SK-N-MC (cell line): ENCODE measurements around the gene CD6.

ENCODE experiments used
- DNase-seq: peaks from one replicate; pipeline ENCODE4 v3.0.0-alpha.2; 2011; ENCODE audit warnings: low read depth, low spot score
- H3K27ac ChIP-seq: fragments of 200-600 bp; sonication (generic); 2 replicates; pipeline ENCODE4 v1.5.1; 2016; ENCODE audit warnings: mixed run types
- H3K36me3 ChIP-seq: fragments of 200-600 bp; sonication (generic); 2 replicates; pipeline ENCODE4 v1.6.1; 2017; ENCODE audit warnings: antibody characterized with exemption, low read length, mixed read lengths; ENCODE audit not compliant: insufficient read depth
- H3K4me3 ChIP-seq: fragments of 200-600 bp; sonication (generic); 2 replicates; pipeline ENCODE4 v1.5.1; 2016
- H3K9ac ChIP-seq: fragments of 200-600 bp; sonication (generic); 2 replicates; pipeline ENCODE4 v1.8.0; 2017; ENCODE audit warnings: mixed run types, mixed read lengths; ENCODE audit not compliant: insufficient read length
- H3K9me3 ChIP-seq: fragments of 200-600 bp; sonication (generic); 2 replicates; pipeline ENCODE4 v1.6.1; 2017; ENCODE audit warnings: low read depth, mild to moderate bottlenecking, antibody characterized with exemption, low read length, moderate library complexity, mixed read lengths
- EZH2 ChIP-seq: fragments of 200-600 bp; sonication (generic); IDR thresholded peaks from one replicate; pipeline ENCODE4 v1.6.1; 2017; ENCODE audit warnings: antibody characterized with exemption
- FOXP2 ChIP-seq: optimal IDR thresholded peaks from 2 replicates; pipeline ENCODE3; 2011; ENCODE audit warnings: mild to moderate bottlenecking, moderate library complexity; ENCODE audit not compliant: insufficient read depth; ENCODE audit errors: extremely low read length, control extremely low read depth
- POLR2AphosphoS5 ChIP-seq: IDR thresholded peaks from 2 replicates; pipeline ENCODE4 v1.6.1; 2012; ENCODE audit warnings: mild to moderate bottlenecking, low read depth, low read length, borderline replicate concordance

The CD6 gene

GRCh38 chr11:60988658-60989057 is 17.2 kb downstream of the CD6 start:
- Histone ChIP-seq H3K27ac (no peak overlapping the region), H3K4me3 (no peak overlapping the region), H3K36me3 (no peaks in the 10 kb centered on the region), H3K9ac (no peak overlapping the region), H3K9me3 (no peaks in the 10 kb centered on the region)
- DNase-seq, result no peak
- TF ChIP-seq POLR2AphosphoS5, result no peak
- no peak for TF ChIP-seq EZH2
- TF ChIP-seq FOXP2, result no peak

DNA sequence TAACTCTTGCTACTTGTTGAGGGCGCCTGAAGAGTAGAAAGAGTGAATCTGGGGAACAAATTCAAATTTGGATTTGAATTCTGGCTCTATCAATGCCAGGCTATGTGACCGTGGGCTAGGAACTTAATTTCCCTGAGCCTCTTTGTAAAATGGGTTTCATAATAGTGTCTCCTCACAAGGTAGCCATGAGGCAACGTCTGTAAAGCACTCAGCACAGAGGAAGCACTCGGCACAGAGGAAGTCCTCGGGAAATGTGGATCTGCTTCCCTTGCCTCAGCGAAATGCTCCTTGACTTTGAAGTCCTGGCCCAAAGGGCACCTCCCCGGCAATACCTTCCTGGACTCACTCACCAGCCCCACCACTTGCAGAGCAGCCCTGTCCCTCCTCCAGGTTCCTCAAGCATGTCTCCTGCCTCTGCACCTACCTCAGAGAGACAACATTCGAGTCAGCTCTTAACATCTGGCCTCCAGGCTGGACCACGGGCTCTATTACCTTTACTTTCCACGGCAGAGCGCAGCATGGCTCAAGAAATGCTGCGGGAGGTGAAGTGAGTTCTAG is 17.7 kb downstream of the CD6 start:
- H3K27ac ChIP-seq, result no peak overlapping the region
- H3K9me3 ChIP-seq, result no peaks in the 10 kb centered on the region
- H3K9ac ChIP-seq, result no peak overlapping the region
- H3K4me3 ChIP-seq, result no peak overlapping the region
- no peaks in the 10 kb centered on the region for H3K36me3 ChIP-seq
- no peak for DNase-seq
- TF ChIP-seq EZH2, result no peak
- no peak for TF ChIP-seq FOXP2
- no peak for TF ChIP-seq POLR2AphosphoS5

DNA sequence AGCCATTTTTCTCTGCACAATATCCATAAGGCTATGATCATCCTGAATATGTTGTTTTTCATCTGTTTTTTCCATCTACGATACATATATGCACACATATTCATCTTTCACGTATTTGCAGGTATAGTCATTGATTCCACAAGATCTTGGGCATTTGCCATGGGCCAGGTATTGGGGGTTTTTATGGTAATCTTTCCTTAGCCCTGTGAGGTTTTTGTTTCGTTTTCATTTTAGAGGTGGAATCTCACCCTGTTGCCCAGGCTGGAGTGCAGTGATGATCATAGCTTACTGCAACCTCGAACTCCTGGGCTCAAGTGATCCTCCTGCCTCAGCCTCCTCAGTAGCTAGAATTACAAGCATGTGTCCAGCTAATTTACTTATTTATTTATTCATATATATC is 20.0 kb downstream of the CD6 start:
- Histone ChIP-seq H3K4me3 (no peak overlapping the region), H3K9ac (no peak overlapping the region), H3K27ac (no peak overlapping the region), H3K9me3 (no peaks in the 10 kb centered on the region), H3K36me3 (no peaks in the 10 kb centered on the region)
- no peak for TF ChIP-seq FOXP2
- TF ChIP-seq EZH2, result no peak
- DNase-seq, result no peak

DNA sequence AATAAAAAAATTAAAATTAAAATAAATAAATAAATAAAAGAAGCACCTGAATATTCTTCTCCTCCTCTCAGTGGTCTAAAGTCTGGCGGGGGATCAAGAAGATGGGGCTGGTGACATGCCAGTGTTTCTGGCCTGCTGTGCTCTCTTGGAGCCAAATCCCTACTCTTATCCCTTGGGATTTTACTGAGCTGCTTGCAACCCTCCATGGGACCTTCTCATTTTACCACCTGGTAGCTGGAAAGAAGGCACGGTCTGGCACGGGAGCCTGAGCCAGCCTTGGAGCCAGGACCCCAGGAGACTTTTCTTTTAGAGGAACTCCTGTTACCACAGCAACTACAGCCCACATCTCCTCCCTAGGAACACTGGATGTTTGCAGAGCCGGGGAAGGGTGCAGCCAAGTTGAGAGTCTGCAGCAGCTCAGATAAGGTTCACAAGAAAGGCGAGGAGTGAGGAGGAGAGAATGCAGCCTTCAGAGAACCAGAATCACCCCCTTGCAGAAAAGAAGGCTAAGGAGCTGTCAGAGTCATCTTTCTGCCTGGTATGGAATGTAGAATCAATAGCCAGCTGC is 21.4 kb downstream of the CD6 start:
- no peak for DNase-seq

DNA sequence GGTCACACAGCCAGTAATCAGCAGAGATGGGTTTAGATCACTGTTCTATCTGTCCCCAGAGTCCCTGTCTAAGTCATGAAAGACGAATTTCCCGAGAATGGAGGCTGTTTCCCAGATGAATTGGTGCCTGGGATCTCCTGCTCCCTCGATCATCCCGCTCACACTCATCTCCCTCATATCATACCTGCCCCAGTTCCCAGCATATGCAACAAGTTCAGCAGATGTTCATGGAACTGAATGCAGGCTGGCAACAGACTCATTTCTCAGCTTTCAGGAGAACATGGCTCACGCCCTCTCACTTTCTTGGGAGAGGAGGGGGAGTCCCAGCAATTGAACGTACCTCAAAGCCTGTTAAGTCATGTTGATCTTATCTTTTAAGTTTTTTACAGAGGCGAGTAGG is 22.1 kb downstream of the CD6 start:
- DNase-seq, result no peak
- Histone ChIP-seq H3K9ac (no peak overlapping the region), H3K9me3 (no peaks in the 10 kb centered on the region), H3K4me3 (no peak overlapping the region), H3K36me3 (no peaks in the 10 kb centered on the region), H3K27ac (no peak overlapping the region)
- TF ChIP-seq FOXP2 (no peak), POLR2AphosphoS5 (no peak), EZH2 (no peak)

More for the DNA sequence above, 21.4 kb downstream of the CD6 start:
- H3K36me3 ChIP-seq, result no peaks in the 10 kb centered on the region
- H3K9ac ChIP-seq, result no peak overlapping the region
- H3K27ac ChIP-seq, result no peak overlapping the region
- no peak overlapping the region for H3K4me3 ChIP-seq
- no peaks in the 10 kb centered on the region for H3K9me3 ChIP-seq
- TF ChIP-seq FOXP2, result no peak
- no peak for TF ChIP-seq EZH2
- TF ChIP-seq POLR2AphosphoS5, result no peak

- Histone ChIP-seq H3K9ac (no peak overlapping the region), H3K27ac (no peak overlapping the region), H3K4me3 (no peak overlapping the region), H3K36me3 (no peaks in the 10 kb centered on the region), H3K9me3 (no peaks in the 10 kb centered on the region)
- DNase-seq, result no peak
- no peak for TF ChIP-seq FOXP2
- no peak for TF ChIP-seq POLR2AphosphoS5
- TF ChIP-seq EZH2, result no peak
Observed at GRCh38 chr11:60994541-60995080, 23.1 kb downstream of the CD6 start.

DNA sequence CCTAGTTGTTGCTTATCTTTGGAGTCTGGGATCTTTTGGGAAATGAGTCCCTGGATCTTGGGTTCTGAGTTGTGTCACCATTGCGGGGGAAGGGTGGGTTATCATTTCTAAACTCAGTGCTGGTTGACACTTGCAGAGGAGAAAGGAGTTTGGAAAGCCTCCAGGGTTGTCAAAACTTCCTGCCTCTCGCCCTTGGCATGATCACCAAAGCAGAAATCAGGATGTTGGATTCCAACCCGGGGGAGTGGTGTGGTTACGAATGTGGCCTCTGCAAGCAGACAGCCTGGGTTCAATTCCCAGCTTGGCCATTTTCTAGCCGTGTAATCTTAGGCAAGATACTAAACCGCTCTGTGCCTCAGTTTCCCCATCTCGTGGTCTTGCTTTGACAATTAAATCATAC is 24.3 kb downstream of the CD6 start:
- Histone ChIP-seq H3K27ac (no peak overlapping the region), H3K9me3 (no peaks in the 10 kb centered on the region), H3K36me3 (no peaks in the 10 kb centered on the region), H3K4me3 (no peak overlapping the region), H3K9ac (no peak overlapping the region)
- no peak for DNase-seq
- no peak for TF ChIP-seq EZH2
- no peak for TF ChIP-seq POLR2AphosphoS5
- TF ChIP-seq FOXP2, result no peak

DNA sequence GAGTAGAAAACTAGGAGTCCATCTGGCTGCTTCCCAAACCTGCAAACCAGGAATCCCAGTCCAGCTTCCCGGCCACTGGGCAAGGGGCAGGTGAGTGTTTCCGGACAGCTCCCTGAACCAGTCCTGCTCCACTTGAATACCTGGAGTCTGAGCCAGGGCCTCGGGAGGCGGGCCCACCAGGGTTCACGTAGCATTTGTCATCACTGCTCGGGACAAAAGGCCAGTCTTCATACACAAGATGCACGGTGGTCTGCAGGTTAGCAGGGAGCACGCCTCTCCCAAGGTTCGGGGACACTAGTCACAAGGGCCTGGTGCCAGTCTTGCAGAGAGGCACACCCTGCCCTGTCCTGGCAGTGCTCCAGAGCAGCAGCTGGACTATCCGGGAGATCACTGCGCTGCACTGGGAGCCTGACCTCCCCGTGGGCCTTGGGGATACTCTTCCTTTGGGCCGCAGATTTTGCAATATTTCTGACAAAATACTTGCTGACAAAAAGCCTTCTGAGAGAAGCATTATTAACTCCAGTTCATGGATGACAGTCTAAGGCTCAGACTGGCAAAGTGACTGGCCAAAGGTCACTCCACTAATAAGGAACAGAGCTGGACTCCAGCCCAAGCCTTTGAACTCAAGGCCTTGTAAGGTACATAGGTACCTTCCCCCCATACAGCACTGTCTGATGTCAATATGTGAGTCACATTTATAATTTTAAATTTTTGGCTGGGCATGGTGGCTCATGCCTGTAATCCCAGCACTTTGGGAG is 25.1 kb downstream of the CD6 start:
- Histone ChIP-seq H3K27ac (no peak overlapping the region), H3K9me3 (no peaks in the 10 kb centered on the region), H3K9ac (no peak overlapping the region), H3K36me3 (no peaks in the 10 kb centered on the region), H3K4me3 (no peak overlapping the region)
- DNase-seq, result no peak
- TF ChIP-seq FOXP2 (no peak), POLR2AphosphoS5 (no peak), EZH2 (no peak)
